Ovary (tissue), 9 donors: ENCODE data around the gene CDC42BPA. TPM values are rescaled to one million over a fixed set of nuclear protein-coding genes. Genes with fewer than 3 reads are reported as not detected.
"Not testable (repeated sequence)": the region's sequence is repeated elsewhere in the genome, so short reads cannot be mapped to it uniquely, and the experiment has no call there.

Experiments
- DNase-seq, 5 donors: peaks; one replicate each; pipeline ENCODE4 v3.0.0-alpha.2; 2019 to 2020
- H3K27ac ChIP-seq, 2 donors: fragments of 200-600 bp; one replicate each; pipeline versions ENCODE4 v1.5.1 to v1.8.0; 2019 to 2022
- H3K27me3 ChIP-seq: fragments of 200-600 bp; one replicate; pipeline ENCODE4 v1.8.0; 2022
- H3K36me3 ChIP-seq: fragments of 200-600 bp; sonication (generic); one replicate; pipeline ENCODE4 v1.5.1; 2019
- H3K4me1 ChIP-seq: one replicate; pipeline ENCODE4 v1.8.1; 2013; ENCODE audit warnings: mild to moderate bottlenecking, moderate library complexity; ENCODE audit not compliant: insufficient read depth
- H3K4me3 ChIP-seq: fragments of 200-600 bp; sonication (generic); one replicate; pipeline ENCODE4 v1.5.1; 2017
- H3K9me3 ChIP-seq, 2 donors: fragments of 200-600 bp in 1 of 2; sonication (generic) in 1 of 2; one replicate each; pipeline versions ENCODE4 v1.5.1 to v1.8.1; 2013 to 2019; ENCODE audit warnings: mild to moderate bottlenecking in 1 of 2, moderate library complexity in 1 of 2
- CTCF ChIP-seq, 3 donors: fragments of 450-650 bp in 2 of 3; fragments of 200-600 bp in 1 of 3; IDR thresholded peaks; one replicate each; pipeline versions ENCODE4 v1.5.1 to v1.8.0; 2016 to 2022; ENCODE audit warnings: antibody characterized with exemption in 3 of 3, mild to moderate bottlenecking in 1 of 3
- EP300 ChIP-seq: sonication (generic); formaldehyde crosslinking; IDR thresholded peaks from one replicate; pipeline ENCODE4 v1.6.1; 2017; ENCODE audit warnings: antibody characterized with exemption
- POLR2A ChIP-seq: fragments of 450-650 bp; IDR thresholded peaks from one replicate; pipeline ENCODE4 v1.6.1; 2017; ENCODE audit warnings: antibody characterized with exemption, mild to moderate bottlenecking, moderate library complexity
- WGBS, 3 donors: extraction: QIAGEN DNeasy Blood & Tissue Kit in 1 of 3; methylation state at CpG; one replicate each; pipeline versions ENCODE4 v1.1.5 to v1.1.7; 2013 to 2017; 5-methylcytosine and 5-hydroxymethylcytosine counted together
- intact Hi-C, 4 donors: fragments of 100-400 bp; cut with DNase I; formaldehyde crosslinking; loops; one replicate each; pipeline versions ENCODE4 v1.11.0 to v1.15.1; 2022 to 2023
- polyA plus RNA-seq, 2 donors: library from polyadenylated mRNA; stranded (reverse); fragments of 200-250 nt in 1 of 2; fragments of 350-450 nt in 1 of 2; fragmentation: Illumina TruSeq in 1 of 2; extraction: RNeasy Lipid Tissue Mini Kit (QIAGEN cat#74804) in 1 of 2; gene quantifications; one replicate each; pipeline ENCODE4 v1.2.3, GENCODE V29; 2013 to 2014
- total RNA-seq, 7 donors: library from RNA; depleted of rRNA in 2 of 7; stranded (reverse); fragments of >200 nt in 2 of 7; fragmentation: NEBNext Ultra II Directional in 3 of 7; extraction: Animal tissue kit (Norgen Biotek cat#: 25700) in 3 of 7; gene quantifications; one replicate each; pipeline versions ENCODE4 v1.1.0 to v1.2.4, GENCODE V29; 2016 to 2023
- donor health status: DM: no; HTN: no; CAD: no; lungs with moderate emphysema.
- donor health status: DM: no; HTN: no; CAD: no.
- donor health status: Bipolar disorder and iron deficiency.
- donor health status: DM: yes; HTN: yes; CAD: no.
- donor health status: DM: no; HTN: no; CAD: no.
- donor health status: DM: yes; HTN: yes; CAD: no.

CDC42BPA gene
- total and polyA plus RNA-seq, 9 donors: 11.1 to 56.2 (median 40.2) TPM

DNA sequence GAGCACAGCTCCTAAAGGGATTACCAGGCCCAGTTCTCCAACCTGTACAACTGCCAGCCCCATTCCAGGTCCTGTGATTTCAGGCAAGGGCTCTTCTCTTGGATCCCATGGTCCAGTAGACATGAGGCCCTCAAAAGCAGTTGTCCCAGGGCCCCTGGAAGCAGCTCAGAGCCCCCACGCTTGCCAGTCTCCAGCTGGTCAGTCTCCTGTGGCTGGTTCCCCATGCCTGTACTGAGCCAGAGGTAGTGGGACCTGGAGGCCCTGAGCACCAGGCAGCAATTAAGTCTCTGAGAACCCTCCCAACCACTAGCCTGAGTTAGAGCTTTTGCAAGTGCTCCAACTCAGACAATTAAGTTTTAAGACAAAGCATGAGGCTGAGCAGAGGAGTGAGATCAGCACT lies 36.9 kb downstream of the CDC42BPA start:
- H3K36me3 ChIP-seq: no peaks in the 10 kb centered on the region
- TF ChIP-seq EP300: no peak
- TF ChIP-seq CTCF (IDR thresholded peaks at IDR 0.05): no peak
- TF ChIP-seq POLR2A: no peak
- H3K4me3 ChIP-seq: no peak overlapping the region
- H3K27me3 ChIP-seq: no peaks in the 10 kb centered on the region
- H3K27ac ChIP-seq: no peak overlapping the region
- intact Hi-C loops: no loop called here
- no peak for DNase-seq
- no peaks in the 10 kb centered on the region for H3K9me3 ChIP-seq
- H3K4me1 ChIP-seq: no peaks in the 10 kb centered on the region
- 30 to 100% (median 97%) methylated on average over 1 of the region's 1 CpG for WGBS, 3 donors

DNA sequence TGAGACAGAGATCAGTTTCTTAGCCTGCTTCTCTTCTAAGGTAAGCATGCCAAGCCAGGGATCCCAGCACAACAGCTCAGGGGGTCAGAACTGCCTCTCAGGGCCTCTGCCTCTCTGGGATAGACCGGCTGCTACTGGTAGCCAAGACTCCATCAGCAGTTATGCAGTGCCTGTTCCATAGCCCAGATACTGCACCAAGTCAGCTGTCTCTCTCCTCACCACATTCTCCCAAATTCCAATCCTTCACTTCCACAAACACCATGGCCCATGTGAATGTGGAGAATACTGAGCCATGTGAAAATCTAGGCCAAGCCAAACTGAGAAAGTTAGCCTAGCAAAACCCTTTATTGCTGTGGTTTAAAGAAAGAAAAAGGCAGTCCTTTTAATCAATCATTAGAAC lies 37.5 kb downstream of the CDC42BPA start:
- no peak overlapping the region for H3K4me3 ChIP-seq
- TF ChIP-seq EP300 (no peak), POLR2A (no peak), CTCF (IDR thresholded peaks at IDR 0.05) (no peak)
- H3K36me3 ChIP-seq: no peaks in the 10 kb centered on the region
- 92 to 100% (median 93%) methylated on average over 1 of the region's 1 CpG for WGBS, 3 donors
- intact Hi-C loops: no loop called here
- H3K27me3 ChIP-seq: no peaks in the 10 kb centered on the region
- no peak overlapping the region for H3K27ac ChIP-seq
- no peak for DNase-seq
- H3K9me3 ChIP-seq: no peaks in the 10 kb centered on the region
- no peaks in the 10 kb centered on the region for H3K4me1 ChIP-seq

DNA sequence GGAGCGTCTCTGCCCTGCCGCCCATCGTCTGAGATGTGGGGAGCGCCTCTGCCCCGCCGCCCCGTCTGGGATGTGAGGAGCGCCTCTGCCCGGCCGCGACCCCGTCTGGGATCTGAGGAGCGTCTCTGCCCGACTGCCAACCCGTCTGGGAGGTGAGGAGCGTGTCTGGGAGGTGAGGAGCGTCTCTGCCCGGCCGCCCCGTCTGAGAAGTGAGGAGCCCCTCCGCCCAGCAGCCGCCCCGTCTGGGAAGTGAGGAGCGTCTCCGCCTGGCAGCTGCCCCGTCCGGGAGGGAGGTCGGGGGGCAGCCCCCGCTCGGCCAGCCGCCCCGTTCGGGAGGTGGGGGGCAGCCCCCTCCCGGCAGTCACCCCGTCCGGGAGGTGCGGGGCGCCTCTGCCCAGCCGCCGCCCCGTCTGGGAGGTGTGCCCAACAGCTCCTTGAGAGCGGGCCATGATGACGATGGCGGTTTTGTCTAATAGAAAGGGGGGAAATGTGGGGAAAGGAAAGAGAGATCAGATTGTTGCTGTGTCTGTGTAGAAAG lies 42.1 kb downstream of the CDC42BPA start:
- WGBS, 3 donors: 94 to 97% (median 94%) methylated on average over 35 to 43 of the region's 44 CpGs

GRCh38 chr1:227273557-227273956 lies 44.7 kb downstream of the CDC42BPA start:
- H3K4me3 ChIP-seq: no peak overlapping the region
- WGBS, 3 donors: 0 to 27% (median 2%) methylated on average over 2 of the region's 2 CpGs
- TF ChIP-seq POLR2A (no peak), EP300 (no peak), CTCF (IDR thresholded peaks at IDR 0.05) (no peak)
- H3K27ac ChIP-seq: no peak overlapping the region
- no peaks in the 10 kb centered on the region for H3K36me3 ChIP-seq
- peaks cover 2% of the 10 kb centered on the region for H3K4me1 ChIP-seq
- H3K9me3 ChIP-seq: no peaks in the 10 kb centered on the region
- no peaks in the 10 kb centered on the region for H3K27me3 ChIP-seq
- intact Hi-C loops: no loop called here
- no peak for DNase-seq

More for the DNA sequence above, 42.1 kb downstream of the CDC42BPA start:
- H3K36me3 ChIP-seq, H3K4me1 ChIP-seq, H3K27ac ChIP-seq, intact Hi-C loops, H3K4me3 ChIP-seq, DNase-seq, H3K27me3 ChIP-seq, H3K9me3 ChIP-seq: not testable (repeated sequence)

DNA sequence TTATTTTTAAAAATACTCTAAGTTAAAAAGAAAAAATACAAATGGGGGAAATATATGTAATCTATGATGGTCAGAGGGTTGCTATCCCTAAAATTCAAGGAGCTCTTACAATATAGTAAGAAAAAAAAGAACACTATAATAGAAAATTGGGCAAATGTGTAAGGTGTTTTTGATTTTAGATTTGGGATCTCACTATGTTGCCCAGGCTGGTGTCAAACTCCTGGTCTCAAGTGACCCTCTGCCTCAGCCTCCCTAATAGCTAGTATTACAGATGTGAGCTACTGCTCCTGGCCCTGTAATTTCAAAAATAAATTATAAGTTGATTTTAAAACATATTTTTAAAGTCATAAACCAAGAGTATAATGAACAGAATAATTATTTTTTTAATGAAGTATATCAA lies 45.9 kb downstream of the CDC42BPA start:
- Histone ChIP-seq H3K9me3 (no peaks in the 10 kb centered on the region), H3K27me3 (no peaks in the 10 kb centered on the region), H3K4me3 (no peak overlapping the region), H3K36me3 (no peaks in the 10 kb centered on the region), H3K27ac (no peak overlapping the region), H3K4me1 (peaks cover 2% of the 10 kb centered on the region)
- intact Hi-C loops: no loop called here
- no peak for TF ChIP-seq POLR2A
- TF ChIP-seq CTCF (IDR thresholded peaks at IDR 0.05): no peak
- no peak for TF ChIP-seq EP300
- DNase-seq: no peak
